GM21528 (cell line): ENCODE results near the gene KCNC3.

Experiments used
- ATAC-seq: cut with Tn5 transposase; IDR thresholded peaks from one replicate; pipeline ENCODE4 v1.9.1; 2021; ENCODE audit warnings: mild to moderate bottlenecking, moderate library complexity; ENCODE audit not compliant: unreplicated experiment, low FRiP score

Gene KCNC3

DNA sequence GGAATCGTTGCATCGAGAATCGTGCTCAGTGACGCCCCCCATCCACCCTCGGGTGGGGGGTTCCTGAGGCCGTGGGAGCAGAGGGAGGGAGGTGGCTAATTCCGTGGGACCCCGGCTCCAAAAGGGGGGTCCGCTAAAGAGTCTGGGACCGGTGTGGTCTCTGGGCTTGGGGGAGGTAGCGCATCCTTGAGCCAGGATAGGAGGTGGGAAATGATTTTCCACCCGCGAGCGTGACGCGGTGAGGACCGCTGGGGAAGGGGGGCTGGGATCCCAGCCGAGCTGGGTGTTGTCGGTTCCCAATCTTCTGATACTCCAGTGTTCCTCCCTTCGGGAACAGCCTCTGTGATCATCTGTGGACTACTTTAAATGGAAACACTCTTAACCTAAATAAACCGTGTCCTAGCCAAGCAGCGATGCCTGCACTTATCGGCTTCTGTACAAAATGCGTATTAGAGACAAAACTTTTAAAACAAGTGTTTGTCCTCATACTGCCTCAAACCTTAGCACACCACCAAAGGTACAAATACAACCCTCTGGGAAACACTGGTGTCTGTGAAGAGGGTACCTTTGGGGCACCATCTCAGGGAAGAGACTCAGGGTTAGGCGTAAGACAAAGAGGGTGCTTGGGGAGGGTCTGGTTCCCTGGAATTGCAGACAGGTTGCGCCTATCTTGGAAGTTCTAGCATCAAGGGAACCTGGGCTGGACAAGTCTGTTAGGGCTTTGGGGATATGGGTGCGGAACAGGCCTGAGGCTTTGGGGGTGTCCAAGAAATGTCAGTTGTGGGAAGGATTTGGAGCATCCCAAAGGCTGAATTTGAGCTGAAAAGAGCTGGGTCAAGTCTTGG is 16.0 kb downstream of the KCNC3 start:
- ATAC-seq: no peak

DNA sequence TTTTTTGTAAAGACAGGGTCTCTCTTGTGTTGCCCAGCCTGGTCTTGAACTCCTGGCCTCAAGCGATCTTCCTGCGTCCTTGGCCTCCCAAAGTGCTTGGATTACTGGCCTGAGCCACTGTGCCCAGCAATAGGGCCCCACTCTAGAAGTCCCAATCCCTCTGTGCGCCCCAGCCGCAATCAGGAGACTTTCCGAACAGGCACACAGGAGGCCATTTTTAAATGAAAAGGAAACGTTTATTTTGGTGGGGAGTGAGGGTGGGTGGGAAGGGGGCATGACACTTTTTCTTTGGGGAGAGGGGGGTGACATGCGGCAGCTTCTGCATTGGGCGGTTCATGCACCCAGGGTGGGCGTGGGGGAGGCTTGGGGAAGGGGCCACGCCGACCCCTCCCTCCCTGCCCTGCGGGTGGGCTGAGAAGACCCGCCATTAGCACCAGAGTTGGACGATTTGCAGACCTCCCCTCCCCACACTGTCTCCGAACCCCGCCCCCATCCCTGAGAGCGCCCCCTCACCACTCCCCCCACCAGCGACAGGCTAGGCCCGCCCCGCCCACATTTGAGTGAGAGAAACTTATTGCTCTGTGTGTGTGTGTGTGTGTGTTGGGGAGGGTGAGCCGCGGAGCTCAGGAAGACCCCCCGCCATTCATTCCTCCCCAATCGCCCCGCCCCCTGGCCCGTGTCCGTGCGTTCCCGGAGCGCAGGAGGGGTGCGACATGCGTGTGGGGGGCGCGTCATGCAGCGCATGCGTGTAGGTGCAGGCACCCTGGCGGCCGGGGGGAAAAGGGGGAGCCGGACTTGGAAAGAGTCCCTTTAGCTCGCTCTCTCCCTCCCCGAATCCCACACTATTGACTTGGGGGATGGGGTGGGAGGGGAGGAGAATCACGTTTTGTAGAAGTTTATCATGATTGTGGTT is 17.2 kb downstream of the KCNC3 start:
- ATAC-seq: no peak

DNA sequence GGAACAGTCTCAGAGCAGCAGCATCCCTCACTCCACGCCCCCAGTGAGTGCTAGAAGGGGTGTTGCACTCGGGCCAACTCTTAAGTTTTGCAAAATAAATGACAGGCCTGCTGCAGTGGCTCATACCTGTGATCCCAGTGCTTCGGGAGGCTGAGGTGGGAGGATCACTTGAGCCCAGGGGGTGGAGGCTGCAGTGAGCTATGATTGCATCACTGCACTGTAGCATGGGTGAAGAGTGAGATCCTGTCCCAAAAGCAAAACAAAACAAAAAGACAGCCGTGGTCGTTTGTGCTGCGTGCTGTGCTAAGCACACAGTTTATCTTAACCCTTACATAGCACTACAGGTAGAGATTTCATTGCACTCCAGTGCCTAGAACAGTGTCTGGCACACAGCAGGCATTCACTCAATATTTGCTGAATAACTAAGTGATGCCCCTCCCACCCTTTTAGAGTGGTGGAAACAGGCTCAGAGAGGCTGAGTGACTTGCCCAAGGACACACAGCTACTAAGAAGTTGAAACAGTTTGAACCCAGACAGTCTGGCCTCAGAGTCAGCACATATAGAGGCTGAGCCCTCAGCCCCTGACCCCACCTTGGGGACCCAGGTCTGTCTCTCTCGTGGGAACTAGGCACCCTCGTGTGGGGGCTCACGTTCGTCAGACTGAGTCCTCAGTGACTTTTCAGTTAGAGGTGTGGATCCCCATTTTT is 18.3 kb downstream of the KCNC3 start:
- no peak for ATAC-seq

DNA sequence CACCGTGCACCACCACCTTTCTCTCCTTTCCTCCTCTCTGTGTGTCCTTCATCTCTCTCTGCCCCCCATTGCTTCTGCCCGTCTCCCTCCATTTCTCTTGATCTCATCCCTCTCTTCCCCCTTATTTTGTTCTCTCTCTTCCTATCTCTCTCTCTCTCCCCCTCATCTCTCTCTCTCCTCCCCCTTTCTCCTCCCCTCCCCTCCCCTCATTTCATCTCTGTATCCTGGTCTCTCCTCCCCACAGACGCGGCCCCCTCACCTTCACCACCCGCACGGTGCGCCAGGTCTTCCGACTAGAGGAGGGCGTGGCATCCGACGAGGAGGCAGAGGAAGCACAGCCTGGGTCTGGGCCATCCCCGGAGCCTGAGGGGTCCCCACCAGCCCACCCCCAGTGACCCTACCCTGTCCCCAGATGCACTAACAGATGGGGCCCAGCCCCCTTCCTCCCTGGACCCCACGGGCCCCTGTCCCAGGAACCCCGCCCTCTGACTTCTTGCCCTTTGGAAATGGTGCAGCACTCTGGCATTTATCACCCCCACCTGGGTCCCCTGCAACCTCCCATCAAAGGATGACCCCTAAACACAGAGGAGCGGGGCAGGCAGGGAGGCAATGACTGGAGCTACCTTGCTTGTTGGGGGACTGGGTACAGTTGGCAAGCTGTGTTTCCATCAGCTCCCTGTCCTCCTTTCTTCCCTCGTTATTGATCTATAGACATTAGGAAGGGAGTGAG is 19.6 kb downstream of the KCNC3 start:
- no peak for ATAC-seq

DNA sequence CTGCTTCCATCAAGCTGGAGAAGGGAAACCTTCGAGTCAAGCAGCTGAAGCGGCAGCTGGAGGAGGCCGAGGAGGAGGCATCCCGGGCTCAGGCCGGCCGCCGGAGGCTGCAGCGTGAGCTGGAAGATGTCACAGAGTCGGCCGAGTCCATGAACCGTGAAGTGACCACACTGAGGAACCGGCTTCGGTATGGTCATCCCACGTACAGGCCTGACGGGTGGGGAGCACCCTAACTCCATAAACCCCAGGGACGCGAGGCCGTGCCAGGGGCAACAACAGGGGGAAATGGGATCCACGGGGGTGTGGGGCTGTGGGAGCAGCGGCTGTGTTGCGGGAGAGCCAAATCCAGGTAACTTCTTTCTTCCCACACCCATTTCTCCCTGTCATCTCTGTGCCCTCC is 20.2 kb downstream of the KCNC3 start:
- ATAC-seq: no peak

DNA sequence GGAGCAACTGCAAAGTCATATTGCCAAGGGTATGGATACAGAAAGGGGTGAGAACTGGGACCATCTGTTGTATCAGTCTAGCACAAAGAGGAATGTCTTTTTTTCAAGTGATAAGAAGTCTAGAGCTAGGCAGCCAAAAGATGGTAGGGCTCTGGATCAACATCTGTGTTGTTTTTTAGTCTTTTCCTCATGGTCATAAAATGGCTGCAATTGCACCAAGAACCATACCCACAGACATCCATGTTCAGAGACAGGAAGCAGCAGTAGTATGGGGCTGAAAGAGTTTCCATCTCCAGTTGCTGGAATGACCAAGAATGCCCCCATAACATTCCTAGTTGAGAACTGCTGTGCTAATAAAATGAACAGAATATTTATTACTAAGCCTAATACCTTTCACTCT is 25.6 kb downstream of the KCNC3 start:
- ATAC-seq: no peak

DNA sequence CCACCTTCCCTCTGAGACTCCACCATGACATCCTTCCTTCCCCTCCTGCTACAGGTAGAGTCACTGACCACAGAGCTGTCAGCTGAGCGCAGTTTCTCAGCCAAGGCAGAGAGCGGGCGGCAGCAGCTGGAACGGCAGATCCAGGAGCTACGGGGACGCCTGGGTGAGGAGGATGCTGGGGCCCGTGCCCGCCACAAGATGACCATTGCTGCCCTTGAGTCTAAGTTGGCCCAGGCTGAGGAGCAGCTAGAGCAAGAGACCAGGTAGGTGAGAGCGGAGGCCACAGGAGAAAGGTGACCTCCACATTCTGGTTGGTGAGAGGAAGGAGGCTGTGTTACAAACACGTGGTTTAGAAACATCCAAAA is 27.6 kb downstream of the KCNC3 start:
- ATAC-seq: no peak

DNA sequence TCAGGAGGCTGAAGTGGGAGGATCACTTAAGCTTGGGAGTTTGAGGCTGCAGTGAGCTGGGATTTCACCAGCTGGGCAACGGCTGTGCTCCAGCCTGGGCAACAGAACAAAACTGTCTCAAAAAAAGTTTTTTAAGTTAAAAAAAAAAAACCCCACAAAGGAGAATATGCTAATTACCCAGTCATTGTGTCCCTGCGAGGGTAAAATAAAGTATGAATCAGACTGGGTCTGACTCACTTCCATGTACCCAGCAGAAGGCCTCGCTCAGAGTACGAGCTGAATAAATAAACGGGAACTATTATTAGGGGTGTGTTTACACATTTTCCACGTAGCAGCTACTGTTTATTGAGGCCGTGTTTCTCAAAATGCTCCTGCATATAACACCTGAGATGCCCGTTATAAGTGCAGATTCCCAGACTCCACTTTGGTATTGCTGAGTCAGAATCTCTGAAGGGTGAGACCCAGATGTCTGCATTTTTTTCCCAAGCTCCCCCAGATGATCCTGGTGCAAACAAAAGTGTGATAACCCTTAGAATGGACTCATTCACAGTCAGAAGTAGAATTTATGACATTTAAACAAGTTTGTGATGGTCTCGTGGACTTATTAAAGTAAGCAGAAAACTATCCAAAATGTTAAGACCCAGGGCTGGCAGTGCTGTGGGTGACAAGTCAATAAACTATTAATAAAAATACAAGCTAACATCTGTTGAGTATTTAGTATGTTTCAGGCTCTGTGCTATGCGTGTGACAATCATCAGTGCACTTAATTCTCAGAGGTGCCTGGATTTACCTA is 28.2 kb downstream of the KCNC3 start:
- ATAC-seq: no peak

DNA sequence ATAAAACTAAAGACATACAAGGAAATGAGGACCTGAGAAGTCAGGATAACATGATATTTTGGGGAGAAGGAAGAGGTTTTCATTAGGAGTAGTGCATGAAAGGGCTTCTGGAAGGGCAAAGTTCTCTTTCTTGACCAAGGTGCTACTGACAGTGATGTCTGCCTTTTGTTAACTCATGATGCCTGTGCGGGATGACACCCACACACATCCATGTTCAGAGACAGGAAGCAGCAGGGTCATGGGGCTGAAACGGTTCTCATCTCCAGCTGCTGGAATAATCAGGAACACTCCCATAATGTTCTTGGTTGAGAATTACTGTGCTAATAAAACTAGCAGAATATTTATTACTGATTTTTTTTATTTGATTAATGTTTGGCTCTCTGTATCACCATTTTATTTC is 29.1 kb downstream of the KCNC3 start:
- ATAC-seq: no peak

DNA sequence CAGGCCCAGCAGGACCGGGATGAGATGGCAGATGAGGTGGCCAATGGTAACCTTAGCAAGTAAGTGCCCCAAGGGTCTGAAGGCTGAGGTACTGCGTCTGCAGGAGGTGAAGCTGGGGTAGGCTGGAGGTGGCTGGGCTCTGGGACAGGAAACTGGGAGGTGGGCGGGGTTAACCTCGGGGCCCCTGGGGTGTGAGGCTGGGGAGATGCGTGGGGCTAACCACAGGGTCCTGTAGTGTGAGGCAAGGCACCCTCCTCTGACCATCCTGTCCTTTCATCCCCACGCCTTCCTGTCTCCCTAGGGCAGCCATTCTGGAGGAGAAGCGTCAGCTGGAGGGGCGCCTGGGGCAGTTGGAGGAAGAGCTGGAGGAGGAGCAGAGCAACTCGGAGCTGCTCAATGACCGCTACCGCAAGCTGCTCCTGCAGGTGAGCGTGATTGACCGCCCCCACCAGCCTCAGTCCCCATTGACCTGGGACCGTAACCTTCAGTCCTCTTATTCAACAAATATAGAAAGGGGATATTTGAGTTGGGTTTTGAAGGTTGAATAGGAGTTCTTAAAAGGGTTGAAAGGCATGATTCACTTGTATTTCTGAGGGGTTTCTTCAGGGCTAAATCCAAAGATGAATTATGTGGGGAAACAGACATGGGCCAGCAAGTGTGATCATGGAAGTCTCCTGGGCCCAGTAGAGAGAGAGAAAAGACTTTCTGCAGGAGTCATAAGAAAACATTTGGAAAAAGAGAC is 35.7 kb downstream of the KCNC3 start:
- ATAC-seq: no peak

DNA sequence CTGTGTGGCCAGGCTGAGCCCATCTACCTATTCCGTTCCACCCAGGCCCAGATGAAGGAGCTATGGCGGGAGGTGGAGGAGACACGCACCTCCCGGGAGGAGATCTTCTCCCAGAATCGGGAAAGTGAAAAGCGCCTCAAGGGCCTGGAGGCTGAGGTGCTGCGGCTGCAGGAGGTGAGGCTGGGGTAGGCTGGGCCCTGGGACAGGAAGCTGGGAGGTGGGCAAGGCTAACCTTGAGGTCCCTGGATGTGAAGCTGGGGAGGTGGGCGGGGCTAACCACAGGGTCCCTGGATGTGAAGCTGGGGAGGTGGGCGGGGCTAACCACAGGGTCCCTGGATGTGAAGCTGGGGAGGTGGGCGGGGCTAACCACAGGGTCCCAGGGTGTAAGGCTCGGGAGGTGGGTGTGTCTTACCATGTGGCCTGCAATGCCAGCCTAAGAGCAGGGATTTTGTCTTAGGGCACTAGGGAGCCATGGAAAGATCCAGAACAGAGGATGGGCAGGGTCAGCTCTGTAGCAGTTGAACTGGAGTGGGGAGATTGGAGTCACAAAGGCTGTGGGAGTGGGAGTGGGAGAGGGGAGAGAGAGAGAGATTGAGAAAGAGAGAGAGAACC is 36.9 kb downstream of the KCNC3 start:
- no peak for ATAC-seq

DNA sequence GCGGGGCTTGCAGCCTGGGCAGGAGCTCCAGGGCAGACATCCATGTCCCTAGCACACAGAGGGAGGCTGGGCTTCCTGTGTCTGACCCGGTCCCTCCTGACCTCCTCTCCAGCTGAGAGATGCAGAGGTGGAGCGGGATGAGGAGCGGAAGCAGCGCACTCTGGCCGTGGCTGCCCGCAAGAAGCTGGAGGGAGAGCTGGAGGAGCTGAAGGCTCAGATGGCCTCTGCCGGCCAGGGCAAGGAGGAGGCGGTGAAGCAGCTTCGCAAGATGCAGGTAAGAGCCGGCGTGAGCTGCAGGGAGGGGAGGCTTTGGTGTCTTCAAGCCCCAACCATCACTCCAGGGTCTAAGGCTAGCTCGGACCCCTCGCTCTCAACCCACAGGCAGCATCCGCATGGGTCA is 38.4 kb downstream of the KCNC3 start:
- ATAC-seq: no peak

DNA sequence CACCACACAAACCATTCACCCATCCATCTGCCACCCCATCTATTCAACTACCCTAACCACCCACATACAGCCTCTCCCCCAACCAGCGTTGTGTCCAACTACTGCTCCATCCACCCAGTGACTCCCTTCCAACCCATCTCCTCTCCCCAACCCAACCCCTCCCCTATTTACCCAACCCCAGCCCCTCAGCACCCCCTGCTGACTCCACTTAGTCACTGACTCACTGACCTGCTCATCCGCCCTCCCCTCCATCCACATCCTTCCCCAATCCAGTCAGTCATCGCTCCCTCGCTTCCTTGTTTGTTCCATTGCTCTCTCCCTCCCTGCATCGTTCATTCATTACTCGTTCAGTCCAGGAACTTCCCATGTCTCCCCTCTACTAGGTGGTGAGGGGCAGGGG is 39.2 kb downstream of the KCNC3 start:
- no peak for ATAC-seq

DNA sequence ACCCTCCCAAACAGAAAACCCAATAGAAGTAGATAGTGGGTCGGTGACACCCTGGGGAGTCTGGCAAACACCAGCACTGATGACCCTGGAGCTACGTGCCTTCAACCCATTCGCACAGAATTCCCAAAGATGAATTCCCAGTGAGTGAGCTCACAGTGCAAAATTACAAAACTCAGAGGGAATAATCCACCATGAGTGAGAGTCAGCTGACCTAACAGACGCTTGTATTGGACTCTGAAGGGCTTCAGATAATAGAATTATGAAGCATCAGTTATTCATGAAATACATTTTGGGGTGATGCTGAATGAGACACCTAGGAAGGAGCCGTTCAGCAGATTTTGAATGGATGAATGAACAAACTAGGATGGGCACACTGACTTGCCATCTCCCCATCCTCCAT is 40.2 kb downstream of the KCNC3 start:
- ATAC-seq: no peak

DNA sequence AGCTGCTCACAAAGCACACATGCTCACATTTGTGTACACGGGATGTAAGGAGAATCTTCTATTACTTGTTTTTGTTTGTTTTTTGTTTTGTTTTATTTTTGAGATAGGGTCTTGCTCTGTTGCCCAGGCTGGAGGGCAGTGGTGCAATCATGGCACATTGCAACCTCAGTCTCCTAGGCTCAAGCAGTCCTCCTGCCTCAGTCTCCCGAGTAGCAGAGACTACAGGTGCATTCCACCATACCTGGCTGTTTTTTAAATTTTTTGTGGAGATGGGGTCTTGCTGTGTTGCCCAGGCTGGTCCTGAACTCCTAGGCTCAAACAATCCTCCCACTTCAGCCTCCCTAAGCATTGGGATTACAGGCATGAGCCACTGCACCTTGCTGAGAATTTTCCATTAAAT is 41.8 kb downstream of the KCNC3 start:
- no peak for ATAC-seq

DNA sequence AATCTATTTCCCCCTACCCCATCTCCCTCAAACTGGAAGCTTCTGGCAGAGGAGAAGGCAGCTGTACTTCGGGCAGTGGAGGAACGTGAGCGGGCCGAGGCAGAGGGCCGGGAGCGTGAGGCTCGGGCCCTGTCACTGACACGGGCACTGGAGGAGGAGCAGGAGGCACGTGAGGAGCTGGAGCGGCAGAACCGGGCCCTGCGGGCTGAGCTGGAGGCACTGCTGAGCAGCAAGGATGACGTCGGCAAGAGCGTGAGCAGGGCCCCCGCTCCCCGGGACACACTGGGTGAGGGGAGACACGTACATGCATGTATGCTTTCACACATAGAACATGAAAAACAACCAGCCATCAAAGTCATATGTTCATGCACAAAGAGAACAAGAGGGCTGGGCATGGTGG is 42.7 kb downstream of the KCNC3 start:
- ATAC-seq: no peak

DNA sequence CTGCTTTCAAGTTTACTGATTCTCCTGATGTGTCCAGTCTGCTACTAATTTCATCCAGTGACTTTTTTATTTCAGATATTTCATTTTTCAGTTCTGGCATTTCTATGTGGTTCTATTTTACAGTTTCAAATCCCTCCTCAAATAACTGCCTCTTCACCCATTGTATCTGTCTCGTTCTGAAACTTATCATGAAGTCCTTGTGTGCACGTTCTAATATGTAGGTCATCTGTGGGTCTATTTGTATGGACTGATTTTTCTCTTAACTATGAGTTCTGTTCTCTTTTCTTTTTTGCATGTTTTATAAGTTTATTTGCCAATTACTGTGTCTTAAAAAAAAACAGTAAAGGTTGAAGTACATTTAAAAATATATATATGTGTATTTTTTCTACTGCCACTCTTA is 43.3 kb downstream of the KCNC3 start:
- ATAC-seq: no peak

DNA sequence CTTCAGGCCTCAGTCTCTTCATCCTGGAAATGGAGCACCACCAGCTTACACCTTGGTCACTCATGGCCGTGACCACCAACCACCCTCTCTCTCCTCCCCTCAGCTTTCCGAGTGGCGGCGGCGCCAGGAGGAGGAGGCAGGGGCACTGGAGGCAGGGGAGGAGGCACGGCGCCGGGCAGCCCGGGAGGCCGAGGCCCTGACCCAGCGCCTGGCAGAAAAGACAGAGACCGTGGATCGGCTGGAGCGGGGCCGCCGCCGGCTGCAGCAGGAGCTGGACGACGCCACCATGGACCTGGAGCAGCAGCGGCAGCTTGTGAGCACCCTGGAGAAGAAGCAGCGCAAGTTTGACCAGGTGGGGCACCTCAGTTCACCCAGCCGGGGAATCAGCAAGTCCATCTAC is 47.7 kb downstream of the KCNC3 start:
- no peak for ATAC-seq

DNA sequence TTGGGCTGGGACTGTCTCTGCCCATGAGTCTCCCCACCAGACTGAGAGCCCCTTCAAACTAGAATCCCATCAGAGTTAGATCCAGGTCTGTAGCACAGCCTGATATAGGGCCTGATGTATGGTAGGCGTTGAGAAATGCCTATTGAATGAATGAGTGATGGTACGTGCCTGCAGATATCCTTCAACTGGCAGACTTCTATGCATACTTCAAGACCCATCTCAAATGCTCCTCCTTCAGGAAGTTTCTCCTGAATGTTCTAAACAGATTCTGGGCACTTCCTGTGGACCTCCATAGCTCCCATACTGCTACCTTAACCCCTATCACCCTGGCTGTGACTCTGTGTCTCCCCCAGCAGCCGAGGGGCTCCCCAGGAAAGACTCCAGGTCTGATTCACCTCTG is 48.2 kb downstream of the KCNC3 start:
- ATAC-seq: no peak
